ENCODE results near the gene PPCS. TPM values are rescaled to one million over a fixed set of nuclear protein-coding genes. Genes with fewer than 3 reads are reported as not detected.

PPCS gene
- total RNA-seq, 1 donor from 2014 or later = 45.5 TPM

- DNase-seq (ENCODE audit: extremely low spot score, unreplicated experiment) = no peak
- no peak overlapping the region for H3K4me3 Mint-ChIP-seq
- H3K27ac Mint-ChIP-seq = no peak overlapping the region
- no peaks in the 10 kb centered on the region for H3K9me3 Mint-ChIP-seq
- peaks cover 19% of the 10 kb centered on the region for H3K4me1 Mint-ChIP-seq (ENCODE audit: unreplicated experiment)
- H3K36me3 Mint-ChIP-seq = no peaks in the 10 kb centered on the region
- peaks cover 7% of the 10 kb centered on the region for H3K27me3 Mint-ChIP-seq
- TF ChIP-seq CTCF (conservative IDR thresholded peaks at IDR 0.05) = no peak
These were observed 36.2 kb upstream of the PPCS start for GRCh38 chr1:42420121-42420520.

- Mint-ChIP-seq H3K4me3 (peak overlapping the region; percentile 18), H3K4me1 (ENCODE audit: unreplicated experiment) (peaks cover 19% of the 10 kb centered on the region), H3K27ac (no peak overlapping the region), H3K9me3 (no peaks in the 10 kb centered on the region), H3K36me3 (no peaks in the 10 kb centered on the region), H3K27me3 (peaks cover 7% of the 10 kb centered on the region)
- no peak for TF ChIP-seq CTCF (conservative IDR thresholded peaks at IDR 0.05)
- no peak for DNase-seq (ENCODE audit: extremely low spot score, unreplicated experiment)
These were observed 35.3 kb upstream of the PPCS start for GRCh38 chr1:42420911-42421585.

GRCh38 chr1:42422737-42423136 is 33.6 kb upstream of the PPCS start:
- Mint-ChIP-seq H3K27ac (no peak overlapping the region), H3K4me3 (no peak overlapping the region), H3K9me3 (no peaks in the 10 kb centered on the region), H3K27me3 (peaks cover 7% of the 10 kb centered on the region), H3K4me1 (ENCODE audit: unreplicated experiment) (peaks cover 19% of the 10 kb centered on the region), H3K36me3 (no peaks in the 10 kb centered on the region)
- TF ChIP-seq CTCF (conservative IDR thresholded peaks at IDR 0.05) = no peak
- DNase-seq (ENCODE audit: extremely low spot score, unreplicated experiment) = no peak

GRCh38 chr1:42423681-42424080 is 32.7 kb upstream of the PPCS start:
- no peak overlapping the region for H3K4me3 Mint-ChIP-seq
- no peak for DNase-seq (ENCODE audit: extremely low spot score, unreplicated experiment)
- no peaks in the 10 kb centered on the region for H3K9me3 Mint-ChIP-seq
- peaks cover 16% of the 10 kb centered on the region for H3K4me1 Mint-ChIP-seq (ENCODE audit: unreplicated experiment)
- TF ChIP-seq CTCF (conservative IDR thresholded peaks at IDR 0.05) = no peak
- H3K27ac Mint-ChIP-seq = no peak overlapping the region
- H3K27me3 Mint-ChIP-seq = peaks cover 7% of the 10 kb centered on the region
- no peaks in the 10 kb centered on the region for H3K36me3 Mint-ChIP-seq

- no peak for TF ChIP-seq CTCF (conservative IDR thresholded peaks at IDR 0.05)
- Mint-ChIP-seq H3K4me3 (no peak overlapping the region), H3K27ac (no peak overlapping the region)
These were observed 32.1 kb upstream of the PPCS start for GRCh38 chr1:42424201-42424600.

More at GRCh38 chr1:42424201-42424600, 32.1 kb upstream of the PPCS start:
- peaks cover 7% of the 10 kb centered on the region for H3K27me3 Mint-ChIP-seq
- H3K9me3 Mint-ChIP-seq = no peaks in the 10 kb centered on the region
- peaks cover 16% of the 10 kb centered on the region for H3K4me1 Mint-ChIP-seq (ENCODE audit: unreplicated experiment)
- H3K36me3 Mint-ChIP-seq = no peaks in the 10 kb centered on the region
- no peak for DNase-seq (ENCODE audit: extremely low spot score, unreplicated experiment)
